CD14-positive monocyte (primary cell): ENCODE measurements around the gene GIMAP1. TPM values are rescaled to one million over a fixed set of nuclear protein-coding genes. Genes with fewer than 3 reads are reported as not detected.

Experiments used
- DNase-seq, 3 donors: peaks; one replicate each; pipeline ENCODE4 v3.0.0-alpha.2; 2011 to 2022
- H2AFZ ChIP-seq: 2 replicates; pipeline ENCODE4 v1.6.0; 2012; ENCODE audit warnings: mild to moderate bottlenecking, low read depth, low read length, inconsistent platforms; ENCODE audit not compliant: insufficient read depth, poor library complexity, severe bottlenecking
- H3K27ac ChIP-seq, 2 donors: 1 replicate in 1 of 2; 2 replicates in 1 of 2; pipeline ENCODE4 v1.5.1; 2012 to 2013; ENCODE audit warnings: low read length in 2 of 2, control low read depth in 1 of 2, inconsistent platforms in 1 of 2, low read depth in 1 of 2, mild to moderate bottlenecking in 1 of 2
- H3K27me3 ChIP-seq, 2 donors: one replicate each; pipeline versions ENCODE4 v1.6.0 to v1.6.1; 2011 to 2013; ENCODE audit warnings: low read length in 2 of 2; ENCODE audit not compliant: control insufficient read depth in 2 of 2, insufficient read depth in 2 of 2
- H3K36me3 ChIP-seq, 2 donors: replicated peaks in 1 of 2; 1 replicate in 1 of 2; 2 replicates in 1 of 2; pipeline versions ENCODE4 v1.5.1 to v1.6.1; 2012 to 2013; ENCODE audit warnings: low read length in 2 of 2, control low read depth in 1 of 2, inconsistent platforms in 1 of 2, mild to moderate bottlenecking in 1 of 2; ENCODE audit not compliant: insufficient read depth in 2 of 2, control insufficient read depth in 1 of 2
- H3K4me1 ChIP-seq, 2 donors: 1 replicate in 1 of 2; 2 replicates in 1 of 2; pipeline versions ENCODE4 v1.5.1 to v1.6.1; 2012 to 2013; ENCODE audit warnings: low read length in 2 of 2, control low read depth in 1 of 2, inconsistent platforms in 1 of 2, mild to moderate bottlenecking in 1 of 2, moderate library complexity in 1 of 2; ENCODE audit not compliant: insufficient read depth in 2 of 2, control insufficient read depth in 1 of 2
- H3K4me2 ChIP-seq: replicated peaks from 2 replicates; pipeline ENCODE3; 2012; ENCODE audit warnings: low read length, moderate library complexity, mild to moderate bottlenecking; ENCODE audit not compliant: poor library complexity, severe bottlenecking; ENCODE audit errors: extremely low read depth
- H3K4me3 ChIP-seq, 3 experiments: fragments of 200-600 bp in 1 of 3; sonication (generic) in 1 of 3; replicated peaks in 1 of 3; 1 replicate in 2 of 3; 2 replicates in 1 of 3; pipeline ENCODE4 v1.5.1; 2011 to 2013; ENCODE audit warnings: low read length in 3 of 3, mild to moderate bottlenecking in 3 of 3, control low read depth in 2 of 3, low read depth in 2 of 3, inconsistent platforms in 1 of 3, moderate library complexity in 1 of 3
- H3K79me2 ChIP-seq: 2 replicates; pipeline ENCODE4 v1.6.0; 2012; ENCODE audit warnings: mild to moderate bottlenecking, control low read depth, inconsistent platforms, low read length, moderate library complexity; ENCODE audit not compliant: insufficient read depth
- H3K9ac ChIP-seq: 2 replicates; pipeline ENCODE4 v1.6.0; 2017; ENCODE audit warnings: low read length, mild to moderate bottlenecking; ENCODE audit not compliant: insufficient read depth, poor library complexity, severe bottlenecking
- H3K9me3 ChIP-seq, 2 donors: replicated peaks in 1 of 2; 1 replicate in 1 of 2; 2 replicates in 1 of 2; pipeline versions ENCODE4 v1.5.1 to v1.6.1; 2012 to 2013; ENCODE audit warnings: low read length in 2 of 2, control low read depth in 1 of 2; ENCODE audit not compliant: control insufficient read depth in 1 of 2, insufficient read depth in 1 of 2
- H4K20me1 ChIP-seq: 2 replicates; pipeline ENCODE4 v1.6.0; 2012; ENCODE audit warnings: mild to moderate bottlenecking, low read length, control low read depth, moderate library complexity; ENCODE audit not compliant: insufficient read depth
- H3K27ac Mint-ChIP-seq, 7 donors: one replicate each; pipeline ENCODE4 v1.8.0; 2020; ENCODE audit warnings: mild to moderate bottlenecking in 7 of 7, mixed read lengths in 7 of 7, moderate library complexity in 6 of 7, inconsistent platforms in 2 of 7
- H3K27me3 Mint-ChIP-seq, 3 donors: one replicate each; pipeline ENCODE4 v1.8.0; 2021 to 2022; ENCODE audit warnings: low read depth in 3 of 3, mild to moderate bottlenecking in 3 of 3, mixed read lengths in 3 of 3, moderate library complexity in 3 of 3, inconsistent platforms in 1 of 3
- H3K36me3 Mint-ChIP-seq, 2 donors: one replicate each; pipeline ENCODE4 v1.8.0; 2020; ENCODE audit warnings: mixed read lengths in 2 of 2, inconsistent platforms in 1 of 2, mild to moderate bottlenecking in 1 of 2
- H3K4me1 Mint-ChIP-seq: one replicate; pipeline ENCODE4 v1.8.0; 2020; ENCODE audit warnings: mild to moderate bottlenecking, mixed read lengths
- H3K4me3 Mint-ChIP-seq, 2 donors: one replicate each; pipeline ENCODE4 v1.8.0; 2020; ENCODE audit warnings: mild to moderate bottlenecking in 2 of 2, mixed read lengths in 2 of 2, moderate library complexity in 1 of 2
- H3K9me3 Mint-ChIP-seq, 7 donors: one replicate each; pipeline ENCODE4 v1.8.0; 2020 to 2022; ENCODE audit warnings: mixed read lengths in 7 of 7, mild to moderate bottlenecking in 6 of 7, moderate library complexity in 6 of 7, inconsistent platforms in 2 of 7
- CTCF ChIP-seq: fragments of 200-600 bp; IDR thresholded peaks from one replicate; pipeline ENCODE4 v1.8.0; 2022; ENCODE audit warnings: antibody characterized with exemption, mild to moderate bottlenecking
- WGBS: methylation state at CpG from one replicate; pipeline ENCODE4 v1.1.5; 2013; ENCODE audit warnings: missing lambda C conversion rate; ENCODE audit not compliant: insufficient coverage; 5-methylcytosine and 5-hydroxymethylcytosine counted together
- intact Hi-C, 2 donors: fragments of 100-400 bp; cut with micrococcal nuclease; formaldehyde crosslinking; loops; one replicate each; pipeline versions ENCODE4 v1.15.0 to v1.15.1; 2023
- polyA plus RNA-seq, 3 donors: library from polyadenylated mRNA; depleted of rRNA in 1 of 3; unstranded in 2 of 3; stranded (reverse) in 1 of 3; fragments of 300-500 nt in 2 of 3; fragments of >200 nt in 1 of 3; fragmentation: Illumina TruSeq in 2 of 3; gene quantifications; 1 replicate in 2 of 3; 2 replicates in 1 of 3; pipeline ENCODE4 v1.2.3, GENCODE V29; 2012 to 2021

Gene GIMAP1
- polyA plus RNA-seq, 3 donors, result 10.9 to 19.6 (median 11.4) TPM

GRCh38 chr7:150769768-150770167, 53.4 kb downstream of the GIMAP1 start:
- peaks cover 0 to 46% of the 10 kb centered on the region in 2 donors for H3K36me3 ChIP-seq
- H3K27ac ChIP-seq, result no peak overlapping the region
- Mint-ChIP-seq H3K27ac (no peak overlapping the region), H3K36me3 (peaks cover 33 to 68% of the 10 kb centered on the region in 2 donors), H3K9me3 (peaks cover 6 to 18% (median 16%) of the 10 kb centered on the region in 7 donors), H3K4me3 (no peak overlapping the region), H3K4me1 (peaks cover 2% of the 10 kb centered on the region), H3K27me3 (no peaks in the 10 kb centered on the region)
- no peak overlapping the region for H2AFZ ChIP-seq
- no peak overlapping the region for H3K4me3 ChIP-seq
- no peaks in the 10 kb centered on the region for H3K27me3 ChIP-seq
- H3K9ac ChIP-seq, result no peak overlapping the region
- no peak for DNase-seq
- no peak for TF ChIP-seq CTCF
- H3K79me2 ChIP-seq, result no peaks in the 10 kb centered on the region
- no peaks in the 10 kb centered on the region for H4K20me1 ChIP-seq
- no peaks in the 10 kb centered on the region for H3K4me1 ChIP-seq
- H3K4me2 ChIP-seq, result no peak overlapping the region
- intact Hi-C loops, result loop anchor here in 1 of 2 donors (5.0 kb wide), 1 partner anchor 38 kb away; no protein-coding TSS in a partner anchor
- peaks cover 0 to 3% of the 10 kb centered on the region in 2 donors for H3K9me3 ChIP-seq
- no CpG with 5 or more reads among the region's 4 CpGs for WGBS

Other genes with a start within 250 kb of the GIMAP1 start
- 100 to 1,000 TPM in 1 of 3 donors, 10 to 100 TPM in 2; 26.2 to 115 (median 54.5) TPM for gene GIMAP7, start 201.7 kb upstream of the GIMAP1 start, polyA plus RNA-seq
- gene GIMAP4, start 149.2 kb upstream of the GIMAP1 start, polyA plus RNA-seq, result 100 to 1,000 TPM in 2 of 3 donors, 10 to 100 TPM in 1; 37.3 to 269 (median 167) TPM
- gene GIMAP6, start 84.2 kb upstream of the GIMAP1 start, polyA plus RNA-seq, result 10 to 100 TPM; 16.2 to 70.2 (median 57.0) TPM
- gene GIMAP2, start 30.9 kb upstream of the GIMAP1 start, polyA plus RNA-seq, result 10 to 100 TPM; 45.6 to 63.8 (median 47.0) TPM
- 10 to 100 TPM; 13.4 to 17.1 (median 14.4) TPM for gene GIMAP5, start 20.8 kb downstream of the GIMAP1 start, polyA plus RNA-seq
- 1,000 to 10,000 TPM in 1 of 3 donors, 100 to 1,000 TPM in 1, 10 to 100 TPM in 1; 30.6 to 1,279 (median 415) TPM for gene TMEM176B, start 83.8 kb downstream of the GIMAP1 start, polyA plus RNA-seq
- 100 to 1,000 TPM in 2 of 3 donors, 10 to 100 TPM in 1; 14.1 to 285 (median 129) TPM for gene TMEM176A, start 84.2 kb downstream of the GIMAP1 start, polyA plus RNA-seq
- under 1 TPM in 2 of 3 donors, not detected in 1; 0.16 to 0.31 TPM for gene AOC1, start 135.9 kb downstream of the GIMAP1 start, polyA plus RNA-seq